GM06990 (cell line): Measurements from ENCODE around the gene GNB3.

Experiments
- DNase-seq: peaks from one replicate; pipeline ENCODE4 v3.0.0-alpha.2; 2011; ENCODE audit not compliant: insufficient read length; ENCODE audit errors: extremely low read depth
- H3K27me3 ChIP-seq: replicated peaks from 2 replicates; pipeline ENCODE4 v1.6.0; 2011; ENCODE audit warnings: low read length; ENCODE audit not compliant: control insufficient read depth, insufficient read depth
- H3K36me3 ChIP-seq: 2 replicates; pipeline ENCODE4 v1.5.1; 2011; ENCODE audit warnings: low read length; ENCODE audit not compliant: control insufficient read depth, insufficient read depth
- H3K4me3 ChIP-seq: replicated peaks from 2 replicates; pipeline ENCODE4 v1.5.1; 2011; ENCODE audit warnings: low read depth, mild to moderate bottlenecking, control low read depth, low read length
- CTCF ChIP-seq: IDR thresholded peaks from 2 replicates; pipeline ENCODE4 v1.5.1; 2011; ENCODE audit warnings: low read length, control low read depth, mild to moderate bottlenecking, inconsistent platforms; ENCODE audit not compliant: insufficient read depth, poor library complexity, severe bottlenecking

The GNB3 gene

GRCh38 chr12:6799147-6799546 is 41.6 kb upstream of the GNB3 start:
- no peaks in the 10 kb centered on the region for H3K27me3 ChIP-seq

GRCh38 chr12:6807170-6807569 is 33.6 kb upstream of the GNB3 start:
- no peak overlapping the region for H3K4me3 ChIP-seq
- no peak for TF ChIP-seq CTCF
- no peaks in the 10 kb centered on the region for H3K27me3 ChIP-seq
- no peaks in the 10 kb centered on the region for H3K36me3 ChIP-seq
- no peak for DNase-seq

More at GRCh38 chr12:6799147-6799546, 41.6 kb upstream of the GNB3 start:
- no peak for DNase-seq
- TF ChIP-seq CTCF, result no peak
- Histone ChIP-seq H3K36me3 (no peaks in the 10 kb centered on the region), H3K4me3 (no peak overlapping the region)

- no peaks in the 10 kb centered on the region for H3K27me3 ChIP-seq
- no peak for TF ChIP-seq CTCF
- no peak for DNase-seq
- no peaks in the 10 kb centered on the region for H3K36me3 ChIP-seq
- H3K4me3 ChIP-seq, result no peak overlapping the region
These were observed 31.7 kb upstream of the GNB3 start for GRCh38 chr12:6809056-6809455.

- TF ChIP-seq CTCF, result no peak
- H3K27me3 ChIP-seq, result no peaks in the 10 kb centered on the region
- no peaks in the 10 kb centered on the region for H3K36me3 ChIP-seq
- no peak overlapping the region for H3K4me3 ChIP-seq
- DNase-seq, result no peak
These were observed 30.0 kb upstream of the GNB3 start for GRCh38 chr12:6810758-6811157.

- no peak overlapping the region for H3K4me3 ChIP-seq
- no peaks in the 10 kb centered on the region for H3K36me3 ChIP-seq
- H3K27me3 ChIP-seq, result no peaks in the 10 kb centered on the region
- TF ChIP-seq CTCF, result no peak
- no peak for DNase-seq
These were observed 27.4 kb upstream of the GNB3 start for GRCh38 chr12:6813363-6813762.

- Histone ChIP-seq H3K4me3 (no peak overlapping the region), H3K27me3 (peaks cover 4% of the 10 kb centered on the region), H3K36me3 (no peaks in the 10 kb centered on the region)
- no peak for DNase-seq
- TF ChIP-seq CTCF, result no peak
These were observed 24.1 kb upstream of the GNB3 start for GRCh38 chr12:6816598-6816997.
